ENCODE measurements around the gene INHA. TPM values are rescaled to one million over a fixed set of nuclear protein-coding genes. Genes with fewer than 3 reads are reported as not detected.

Gene INHA
- total and polyA plus RNA-seq, 9 donors = 0.26 to 1.3 (median 0.84) TPM

DNA sequence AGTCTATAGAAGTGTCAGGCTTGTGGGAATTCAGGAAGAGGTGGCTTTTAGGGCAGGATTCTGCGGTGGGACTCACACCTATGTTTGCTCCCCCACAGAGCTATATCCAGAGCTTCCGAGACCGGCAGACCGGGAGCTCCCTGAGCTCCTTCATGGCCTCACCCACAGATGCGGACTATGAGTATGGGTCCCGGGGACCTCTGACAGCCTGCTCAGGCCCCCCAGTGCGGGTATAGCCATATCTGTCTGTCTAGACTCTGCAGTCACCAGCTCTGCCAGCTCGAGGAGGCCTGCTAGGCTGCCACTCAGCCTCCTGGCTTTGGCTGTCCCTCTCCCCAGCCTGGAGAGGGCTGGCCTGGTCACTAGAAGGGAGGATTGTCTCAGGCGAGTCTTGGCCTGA is 22.5 kb upstream of the INHA start:
- Histone ChIP-seq H3K4me1 (ENCODE audit: control insufficient read depth, insufficient read depth, low read length) (peaks cover 26% of the 10 kb centered on the region), H3K4me3 (ENCODE audit: low read length) (no peak overlapping the region), H3K27ac (ENCODE audit: low read length) (no peak overlapping the region), H3K27me3 (ENCODE audit: control insufficient read depth, insufficient read depth, low read length) (peaks cover 35% of the 10 kb centered on the region), H3K36me3 (ENCODE audit: control insufficient read depth, insufficient read depth, low read length) (peaks cover 17% of the 10 kb centered on the region), H3K9me3 (replicated peaks; ENCODE audit: control insufficient read depth, low read depth, low read length) (no peaks in the 10 kb centered on the region)
- 82% methylated on average over 8 of the region's 9 CpGs for WGBS (ENCODE audit: insufficient coverage)
- no peak for DNase-seq

GRCh38 chr2:219551441-219552381 is 20.4 kb upstream of the INHA start:
- Histone ChIP-seq H3K9me3 (replicated peaks; ENCODE audit: control insufficient read depth, low read depth, low read length) (no peaks in the 10 kb centered on the region), H3K4me1 (ENCODE audit: control insufficient read depth, insufficient read depth, low read length) (peaks cover 26% of the 10 kb centered on the region), H3K27me3 (ENCODE audit: control insufficient read depth, insufficient read depth, low read length) (peaks cover 34% of the 10 kb centered on the region), H3K4me3 (ENCODE audit: low read length) (peak overlapping the region; percentile 48), H3K36me3 (ENCODE audit: control insufficient read depth, insufficient read depth, low read length) (peaks cover 35% of the 10 kb centered on the region), H3K27ac (ENCODE audit: low read length) (no peak overlapping the region)
- 4% methylated on average over 33 of the region's 54 CpGs for WGBS (ENCODE audit: insufficient coverage)
- DNase-seq = no peak

- H3K27ac ChIP-seq (ENCODE audit: low read length) = no peak overlapping the region
- peaks cover 26% of the 10 kb centered on the region for H3K4me1 ChIP-seq (ENCODE audit: control insufficient read depth, insufficient read depth, low read length)
- H3K4me3 ChIP-seq (ENCODE audit: low read length) = peak overlapping the region; percentile 48
- H3K27me3 ChIP-seq (ENCODE audit: control insufficient read depth, insufficient read depth, low read length) = peaks cover 34% of the 10 kb centered on the region
- H3K9me3 ChIP-seq (replicated peaks; ENCODE audit: control insufficient read depth, low read depth, low read length) = no peaks in the 10 kb centered on the region
- H3K36me3 ChIP-seq (ENCODE audit: control insufficient read depth, insufficient read depth, low read length) = peaks cover 43% of the 10 kb centered on the region
- DNase-seq = peak; percentile 93
- WGBS (ENCODE audit: insufficient coverage) = under 1% methylated on average over 92 of the region's 99 CpGs
These were observed 19.5 kb upstream of the INHA start for GRCh38 chr2:219552382-219553167.

DNA sequence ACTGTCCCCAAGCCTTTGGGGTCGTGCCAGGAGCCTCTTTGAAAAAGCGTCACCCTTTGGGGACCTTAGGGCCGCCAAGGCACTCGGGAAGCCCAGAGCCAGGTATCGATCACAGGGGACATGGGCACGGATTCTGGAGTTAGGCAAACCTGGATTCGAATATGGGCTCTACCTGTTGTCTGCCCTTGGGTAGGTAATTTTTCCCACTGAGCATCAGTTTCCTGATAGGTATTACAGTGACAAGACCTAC is 19.0 kb upstream of the INHA start:
- WGBS (ENCODE audit: insufficient coverage) = 15% methylated on average over 6 of the region's 7 CpGs
- no peaks in the 10 kb centered on the region for H3K9me3 ChIP-seq (replicated peaks; ENCODE audit: control insufficient read depth, low read depth, low read length)
- peaks cover 43% of the 10 kb centered on the region for H3K36me3 ChIP-seq (ENCODE audit: control insufficient read depth, insufficient read depth, low read length)
- peaks cover 34% of the 10 kb centered on the region for H3K27me3 ChIP-seq (ENCODE audit: control insufficient read depth, insufficient read depth, low read length)
- peak overlapping the region; percentile 48 for H3K4me3 ChIP-seq (ENCODE audit: low read length)
- no peak for DNase-seq
- H3K27ac ChIP-seq (ENCODE audit: low read length) = no peak overlapping the region
- H3K4me1 ChIP-seq (ENCODE audit: control insufficient read depth, insufficient read depth, low read length) = peaks cover 26% of the 10 kb centered on the region

GRCh38 chr2:219553463-219553963 is 18.6 kb upstream of the INHA start:
- DNase-seq = no peak
- H3K4me3 ChIP-seq (ENCODE audit: low read length) = no peak overlapping the region
- no peak overlapping the region for H3K27ac ChIP-seq (ENCODE audit: low read length)
- peaks cover 47% of the 10 kb centered on the region for H3K36me3 ChIP-seq (ENCODE audit: control insufficient read depth, insufficient read depth, low read length)
- 83% methylated on average over 12 of the region's 12 CpGs for WGBS (ENCODE audit: insufficient coverage)
- H3K4me1 ChIP-seq (ENCODE audit: control insufficient read depth, insufficient read depth, low read length) = peaks cover 26% of the 10 kb centered on the region
- H3K9me3 ChIP-seq (replicated peaks; ENCODE audit: control insufficient read depth, low read depth, low read length) = no peaks in the 10 kb centered on the region
- H3K27me3 ChIP-seq (ENCODE audit: control insufficient read depth, insufficient read depth, low read length) = peaks cover 34% of the 10 kb centered on the region

GRCh38 chr2:219554350-219554749 is 17.8 kb upstream of the INHA start:
- peaks cover 26% of the 10 kb centered on the region for H3K4me1 ChIP-seq (ENCODE audit: control insufficient read depth, insufficient read depth, low read length)
- no peak overlapping the region for H3K4me3 ChIP-seq (ENCODE audit: low read length)
- no peaks in the 10 kb centered on the region for H3K9me3 ChIP-seq (replicated peaks; ENCODE audit: control insufficient read depth, low read depth, low read length)
- peaks cover 49% of the 10 kb centered on the region for H3K36me3 ChIP-seq (ENCODE audit: control insufficient read depth, insufficient read depth, low read length)
- 89% methylated on average over 10 of the region's 15 CpGs for WGBS (ENCODE audit: insufficient coverage)
- H3K27me3 ChIP-seq (ENCODE audit: control insufficient read depth, insufficient read depth, low read length) = peaks cover 31% of the 10 kb centered on the region
- no peak overlapping the region for H3K27ac ChIP-seq (ENCODE audit: low read length)
- DNase-seq = no peak

DNA sequence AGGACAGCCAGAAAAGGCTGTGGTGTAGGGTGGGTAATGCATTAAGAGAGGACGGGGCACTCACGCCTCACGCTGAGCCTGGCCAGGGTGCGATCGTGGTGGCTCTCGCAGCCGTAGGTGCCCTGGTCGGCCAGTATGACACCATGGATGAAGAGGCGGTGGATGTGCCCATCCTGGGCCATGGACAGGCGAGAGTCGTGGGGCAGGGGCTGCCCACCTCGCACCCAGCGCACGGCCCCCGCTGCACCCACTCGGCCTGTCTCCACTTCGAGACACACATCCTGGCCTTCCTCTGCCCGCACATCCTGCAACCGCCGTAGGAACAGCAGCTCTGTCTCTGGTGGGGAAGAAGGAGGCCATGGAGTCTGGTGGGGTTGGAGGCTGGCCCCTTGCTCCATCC is 16.2 kb upstream of the INHA start:
- H3K4me1 ChIP-seq (ENCODE audit: control insufficient read depth, insufficient read depth, low read length) = peaks cover 24% of the 10 kb centered on the region
- 95% methylated on average over 20 of the region's 20 CpGs for WGBS (ENCODE audit: insufficient coverage)
- H3K9me3 ChIP-seq (replicated peaks; ENCODE audit: control insufficient read depth, low read depth, low read length) = no peaks in the 10 kb centered on the region
- peaks cover 44% of the 10 kb centered on the region for H3K36me3 ChIP-seq (ENCODE audit: control insufficient read depth, insufficient read depth, low read length)
- H3K27me3 ChIP-seq (ENCODE audit: control insufficient read depth, insufficient read depth, low read length) = peaks cover 26% of the 10 kb centered on the region
- no peak overlapping the region for H3K27ac ChIP-seq (ENCODE audit: low read length)
- DNase-seq = no peak
- H3K4me3 ChIP-seq (ENCODE audit: low read length) = no peak overlapping the region

DNA sequence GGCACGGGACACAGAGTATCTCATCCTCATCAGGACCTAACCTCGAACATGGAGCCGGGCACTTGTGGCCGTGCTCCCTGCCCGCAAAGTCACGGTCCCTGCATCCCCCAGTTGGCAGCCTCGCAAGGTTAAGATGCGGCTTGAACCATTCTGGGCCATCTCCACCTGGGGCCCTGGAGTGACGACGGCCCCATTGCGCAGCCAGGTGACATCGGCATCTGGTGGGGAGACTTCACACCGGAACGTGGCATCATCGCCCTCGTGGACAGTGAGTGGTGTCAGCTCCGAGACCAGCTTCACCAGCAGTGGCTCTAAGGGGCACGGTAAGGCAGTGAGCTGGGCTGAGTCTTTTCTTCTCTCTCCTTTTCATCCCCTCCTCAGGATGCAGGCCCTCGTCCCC is 15.7 kb upstream of the INHA start:
- Histone ChIP-seq H3K27ac (ENCODE audit: low read length) (no peak overlapping the region), H3K36me3 (ENCODE audit: control insufficient read depth, insufficient read depth, low read length) (peaks cover 46% of the 10 kb centered on the region), H3K4me1 (ENCODE audit: control insufficient read depth, insufficient read depth, low read length) (peaks cover 21% of the 10 kb centered on the region), H3K9me3 (replicated peaks; ENCODE audit: control insufficient read depth, low read depth, low read length) (no peaks in the 10 kb centered on the region), H3K4me3 (ENCODE audit: low read length) (no peak overlapping the region), H3K27me3 (ENCODE audit: control insufficient read depth, insufficient read depth, low read length) (peaks cover 23% of the 10 kb centered on the region)
- 91% methylated on average over 19 of the region's 19 CpGs for WGBS (ENCODE audit: insufficient coverage)
- DNase-seq = no peak

GRCh38 chr2:219557320-219557719 is 14.8 kb upstream of the INHA start:
- no peak overlapping the region for H3K27ac ChIP-seq (ENCODE audit: low read length)
- WGBS (ENCODE audit: insufficient coverage) = 87% methylated on average over 21 of the region's 21 CpGs

More at GRCh38 chr2:219557320-219557719, 14.8 kb upstream of the INHA start:
- H3K4me1 ChIP-seq (ENCODE audit: control insufficient read depth, insufficient read depth, low read length) = peaks cover 21% of the 10 kb centered on the region
- H3K9me3 ChIP-seq (replicated peaks; ENCODE audit: control insufficient read depth, low read depth, low read length) = no peaks in the 10 kb centered on the region
- H3K36me3 ChIP-seq (ENCODE audit: control insufficient read depth, insufficient read depth, low read length) = peaks cover 53% of the 10 kb centered on the region
- no peak for DNase-seq
- peaks cover 14% of the 10 kb centered on the region for H3K27me3 ChIP-seq (ENCODE audit: control insufficient read depth, insufficient read depth, low read length)
- H3K4me3 ChIP-seq (ENCODE audit: low read length) = no peak overlapping the region
